Measurements from ENCODE around the gene AFAP1L2. TPM values are rescaled to one million over a fixed set of nuclear protein-coding genes. Genes with fewer than 3 reads are reported as not detected.
A peak's percentile ranks its signal among the peaks of the same experiment; 100 is the strongest.

AFAP1L2 gene
- total RNA-seq (2021; ENCODE audit: unreplicated experiment) (170 TPM), Bru-seq, nascent RNA (percentile 94 among the genes with signal in this experiment), BruChase-seq, experiment 1, labeled RNA remaining after a 2-hour chase (percentile 88 among the genes with signal in this experiment), BruChase-seq, experiment 2, labeled RNA remaining after a 6-hour chase (percentile 90 among the genes with signal in this experiment)
- polyA plus RNA-seq (2012; ENCODE audit: insufficient read length), result 113 TPM
- long read RNA-seq, transcript AFAP1L2-202 (19 exons, 3,964 nt), result minor isoform, 44 of 505 reads
- long read RNA-seq, transcript AFAP1L2-201 (19 exons, 3,705 nt), result major isoform, 108 of 505 reads
- long read RNA-seq, partial matches to known transcripts, result 120 of 505 reads
- long read RNA-seq, other reads (novel, unspliced or antisense), result 233 of 505 reads

GRCh38 chr10:114404171-114405010 is at the start of gene AFAP1L2:
Gene AFAP1L2, minus strand, starts transcription at chr10:114404502. Its CDS starts 47 bp downstream, at chr10:114404455.
- DNase-seq (ENCODE audit: low read depth, low spot score) (no peak), ATAC-seq (peak; percentile 83)
- in situ Hi-C loops (cut with HindIII; ENCODE audit: low pct_unique_long_range_greater_than_20kb, low sequenced_read_pairs) (no loop called here), intact Hi-C loops (cut with micrococcal nuclease; ENCODE audit: unreplicated experiment) (loop anchor here (5.0 kb wide), 1 partner anchor 97 kb away; no protein-coding TSS in a partner anchor)
- Histone ChIP-seq H3K9me3 (ENCODE audit: control insufficient read depth, insufficient read depth, low read depth, low read length) (no peaks in the 10 kb centered on the region), H3K27me3 (ENCODE audit: control insufficient read depth, insufficient read depth, low read length) (no peaks in the 10 kb centered on the region), H3K27ac (ENCODE audit: low read length) (peak within 1 kb of the TSS; percentile 95), H3K36me3 (ENCODE audit: control insufficient read depth, insufficient read depth, low read length) (no peaks in the 10 kb centered on the region), H3K4me3 (ENCODE audit: low read depth in 2 of 2, low read length in 2 of 2) (peak within 1 kb of the TSS; percentile 77 to 92), H3K4me1 (ENCODE audit: control insufficient read depth, insufficient read depth, low read length) (peaks cover 62% of the 10 kb centered on the region)
- no peak for TF ChIP-seq CTCF (IDR thresholded peaks at IDR 0.05)
- TF ChIP-seq REST (IDR thresholded peaks at IDR 0.05; ENCODE audit: insufficient read depth in 1 of 2, low read depth in 2 of 2, low read length in 1 of 2), result no peak
- TF ChIP-seq SIN3A (IDR thresholded peaks at IDR 0.05; ENCODE audit: borderline replicate concordance, insufficient read depth, low read depth, low read length), result peak; percentile 87; the same call in 1 of the 2 replicates
- peak; percentile 74; the same call in 1 of the 2 replicates for TF ChIP-seq POLR2AphosphoS5 (IDR thresholded peaks at IDR 0.05; ENCODE audit: low read depth, low read length)
- TF ChIP-seq TCF7L2 (IDR thresholded peaks at IDR 0.05; ENCODE audit: low read depth, low read length), result peak; percentile 66
- CTCF ChIA-PET, result no interaction called here
- no TSS peak for BruUV-seq (replicated peaks)
- POLR2A ChIA-PET, result interaction anchor here (0.9 kb wide), 1 partner anchor 97 kb away, joined by 3 read pairs; no protein-coding TSS in a partner anchor

GRCh38 chr10:114453576-114453975 is 49.3 kb upstream of the AFAP1L2 start:
- no TSS peak for BruUV-seq (replicated peaks)
- no peak for TF ChIP-seq REST (IDR thresholded peaks at IDR 0.05; ENCODE audit: insufficient read depth in 1 of 2, low read depth in 2 of 2, low read length in 1 of 2)
- no peak for TF ChIP-seq TCF7L2 (IDR thresholded peaks at IDR 0.05; ENCODE audit: low read depth, low read length)
- no peak for TF ChIP-seq POLR2AphosphoS5 (IDR thresholded peaks at IDR 0.05; ENCODE audit: low read depth, low read length)
- TF ChIP-seq CTCF (IDR thresholded peaks at IDR 0.05), result no peak
- no peak for TF ChIP-seq SIN3A (IDR thresholded peaks at IDR 0.05; ENCODE audit: borderline replicate concordance, insufficient read depth, low read depth, low read length)
- peaks cover 14% of the 10 kb centered on the region; the same call in 1 of the 2 replicates for H3K36me3 ChIP-seq (ENCODE audit: control insufficient read depth, insufficient read depth, low read length)
- DNase-seq (ENCODE audit: low read depth, low spot score) (no peak), ATAC-seq (no peak)
- no peaks in the 10 kb centered on the region for H3K9me3 ChIP-seq (ENCODE audit: control insufficient read depth, insufficient read depth, low read depth, low read length)
- no peaks in the 10 kb centered on the region for H3K27me3 ChIP-seq (ENCODE audit: control insufficient read depth, insufficient read depth, low read length)
- in situ Hi-C loops (cut with HindIII; ENCODE audit: low pct_unique_long_range_greater_than_20kb, low sequenced_read_pairs), result no loop called here
- no peaks in the 10 kb centered on the region for H3K4me1 ChIP-seq (ENCODE audit: control insufficient read depth, insufficient read depth, low read length)
- no peak overlapping the region for H3K27ac ChIP-seq (ENCODE audit: low read length)
- ChIA-PET CTCF (no interaction called here), POLR2A (no interaction called here)
- H3K4me3 ChIP-seq (ENCODE audit: low read depth in 2 of 2, low read length in 2 of 2), result no peak overlapping the region
- intact Hi-C loops (cut with micrococcal nuclease; ENCODE audit: unreplicated experiment), result no loop called here

All from Panc1 (cell line).